ENCODE measurements around the gene UBR4. TPM values are rescaled to one million over a fixed set of nuclear protein-coding genes. Genes with fewer than 3 reads are reported as not detected.

The UBR4 gene
- total RNA-seq, 1 donor from 2014 or later: 125 TPM

- Histone ChIP-seq H3K27ac (no peak overlapping the region), H3K4me1 (no peaks in the 10 kb centered on the region), H3K9me3 (peaks cover 7% of the 10 kb centered on the region), H3K4me3 (no peak overlapping the region), H3K36me3 (peaks cover 98% of the 10 kb centered on the region), H3K27me3 (ENCODE audit: low read depth) (no peaks in the 10 kb centered on the region)
- ATAC-seq (no peak), DNase-seq (no peak)
- no peak for TF ChIP-seq CTCF (IDR thresholded peaks at IDR 0.05)
- intact Hi-C loops (cut with DNase I): no loop called here
Measured at GRCh38 chr1:19137158-19137557, 72.9 kb downstream of the UBR4 start.

DNA sequence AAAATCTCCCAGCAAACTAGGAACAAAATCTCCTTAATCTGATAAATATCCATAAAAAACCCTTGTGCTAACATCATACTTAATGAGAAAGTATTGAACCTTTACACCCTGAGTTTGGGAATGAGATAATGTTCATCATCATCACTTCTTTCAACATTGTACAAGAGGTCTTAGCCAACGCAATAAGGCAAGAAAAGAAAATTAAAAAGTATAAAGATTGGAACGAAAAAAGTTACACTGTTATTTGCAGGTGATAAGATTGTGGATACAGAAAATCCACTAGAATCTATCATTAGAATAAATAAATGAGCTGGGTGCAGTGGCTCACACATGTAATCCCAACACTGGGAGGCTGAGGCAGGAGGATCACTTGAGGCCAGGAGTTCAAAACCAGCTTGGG, 76.7 kb downstream of the UBR4 start:
- Histone ChIP-seq H3K36me3 (peaks cover 98% of the 10 kb centered on the region), H3K27me3 (ENCODE audit: low read depth) (no peaks in the 10 kb centered on the region), H3K4me1 (no peaks in the 10 kb centered on the region), H3K9me3 (peaks cover 7% of the 10 kb centered on the region), H3K4me3 (no peak overlapping the region), H3K27ac (no peak overlapping the region)
- intact Hi-C loops (cut with DNase I): no loop called here
- no peak for TF ChIP-seq CTCF (IDR thresholded peaks at IDR 0.05)
- no peak for ATAC-seq
- DNase-seq: no peak

- Histone ChIP-seq H3K36me3 (peaks cover 98% of the 10 kb centered on the region), H3K9me3 (peaks cover 7% of the 10 kb centered on the region), H3K4me3 (no peak overlapping the region), H3K27ac (no peak overlapping the region), H3K27me3 (ENCODE audit: low read depth) (no peaks in the 10 kb centered on the region), H3K4me1 (no peaks in the 10 kb centered on the region)
- ATAC-seq (no peak), DNase-seq (no peak)
- TF ChIP-seq CTCF (IDR thresholded peaks at IDR 0.05): no peak
- intact Hi-C loops (cut with DNase I): no loop called here
Measured at GRCh38 chr1:19130468-19130867, 79.6 kb downstream of the UBR4 start.

GRCh38 chr1:19128968-19129514, 81.0 kb downstream of the UBR4 start:
- DNase-seq (no peak), ATAC-seq (no peak)
- Histone ChIP-seq H3K36me3 (peaks cover 98% of the 10 kb centered on the region), H3K27me3 (ENCODE audit: low read depth) (no peaks in the 10 kb centered on the region), H3K4me1 (no peaks in the 10 kb centered on the region), H3K9me3 (peaks cover 7% of the 10 kb centered on the region), H3K27ac (no peak overlapping the region), H3K4me3 (no peak overlapping the region)
- intact Hi-C loops (cut with DNase I): no loop called here
- TF ChIP-seq CTCF (IDR thresholded peaks at IDR 0.05): no peak

DNA sequence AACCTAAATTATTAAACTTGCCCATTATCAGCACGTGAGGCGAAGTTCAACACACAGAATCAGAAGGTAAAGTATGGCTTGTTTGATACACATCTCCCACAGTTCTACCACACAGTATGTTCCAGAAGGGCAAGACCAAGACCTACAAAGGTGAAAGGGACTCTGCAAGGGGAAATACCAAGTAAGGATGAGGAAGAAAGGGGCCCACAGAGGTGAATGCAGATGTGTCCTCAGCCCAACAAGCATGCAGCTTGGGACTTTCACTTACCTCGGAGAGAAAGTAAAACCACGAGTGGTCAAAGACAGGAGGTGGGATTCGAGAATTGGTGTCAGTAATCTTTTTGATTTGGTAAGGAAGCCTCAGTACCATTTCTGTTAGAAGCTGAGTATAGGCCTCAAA, 85.8 kb downstream of the UBR4 start:
- Histone ChIP-seq H3K36me3 (peaks cover 100% of the 10 kb centered on the region), H3K4me3 (no peak overlapping the region), H3K4me1 (no peaks in the 10 kb centered on the region), H3K27ac (no peak overlapping the region), H3K9me3 (no peaks in the 10 kb centered on the region), H3K27me3 (ENCODE audit: low read depth) (no peaks in the 10 kb centered on the region)
- intact Hi-C loops (cut with DNase I): no loop called here
- ATAC-seq (no peak), DNase-seq (no peak)
- no peak for TF ChIP-seq CTCF (IDR thresholded peaks at IDR 0.05)

DNA sequence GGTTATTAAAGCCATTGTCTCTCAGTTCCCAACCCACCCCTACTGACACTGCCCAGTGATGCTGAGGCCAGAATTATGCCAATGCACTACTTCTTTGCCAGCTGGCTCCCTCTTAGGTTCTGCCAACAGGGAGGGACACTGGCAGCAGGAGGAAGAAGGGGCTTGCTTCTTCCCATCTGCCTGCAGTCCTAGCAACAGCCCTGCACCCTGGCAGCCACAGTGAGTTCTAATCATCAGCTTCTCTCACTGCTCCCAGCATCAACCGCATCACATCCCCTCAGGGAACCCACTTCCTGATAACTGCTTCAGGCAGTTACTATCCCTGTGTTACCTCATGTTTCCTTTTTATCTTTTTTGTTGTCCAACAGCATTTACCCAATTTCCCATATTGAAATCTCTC, 86.2 kb downstream of the UBR4 start:
- DNase-seq (no peak), ATAC-seq (no peak)
- no peaks in the 10 kb centered on the region for H3K4me1 ChIP-seq
- no peak overlapping the region for H3K27ac ChIP-seq
- intact Hi-C loops (cut with DNase I): no loop called here
- H3K36me3 ChIP-seq: peaks cover 100% of the 10 kb centered on the region
- no peaks in the 10 kb centered on the region for H3K9me3 ChIP-seq
- TF ChIP-seq CTCF (IDR thresholded peaks at IDR 0.05): no peak
- H3K27me3 ChIP-seq (ENCODE audit: low read depth): no peaks in the 10 kb centered on the region
- no peak overlapping the region for H3K4me3 ChIP-seq
